ENCODE data around the gene A1BG. TPM values are rescaled to one million over a fixed set of nuclear protein-coding genes. Genes with fewer than 3 reads are reported as not detected.

Gene A1BG
- total RNA-seq, 2 donors from 2014 or later: 45.5 to 52.6 TPM

DNA sequence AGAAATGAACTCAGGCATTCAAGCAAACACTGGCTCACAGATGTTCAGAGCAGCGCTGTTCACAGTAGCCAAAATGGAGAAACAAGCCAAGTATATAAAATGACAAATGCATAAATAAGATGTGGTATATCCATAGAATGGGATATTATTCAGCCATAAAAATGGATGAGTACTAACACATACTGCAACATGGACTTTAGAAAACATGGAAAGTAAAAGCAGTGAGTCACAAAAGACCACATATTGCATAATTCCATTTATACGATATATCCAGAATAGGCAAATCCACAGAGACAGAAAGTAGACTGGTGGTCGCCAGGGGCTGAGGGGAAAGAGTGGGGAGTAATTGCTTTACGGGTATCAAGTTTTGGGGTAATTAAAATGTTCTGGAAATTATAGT is 20.9 kb upstream of the A1BG start:
- H3K4me3 ChIP-seq: no peak overlapping the region
- peaks cover 0 to under 1% of the 10 kb centered on the region in 2 donors for H3K4me1 ChIP-seq
- no peak overlapping the region for H3K27ac ChIP-seq
- TF ChIP-seq CTCF (IDR thresholded peaks at IDR 0.05): no peak
- H3K27me3 ChIP-seq: no peaks in the 10 kb centered on the region
- DNase-seq (ENCODE audit: low spot score): no peak
- no peaks in the 10 kb centered on the region for H3K9me3 ChIP-seq
- no peaks in the 10 kb centered on the region for H3K36me3 ChIP-seq

- DNase-seq (ENCODE audit: low spot score): no peak
- Histone ChIP-seq H3K4me3 (no peak overlapping the region), H3K9me3 (no peaks in the 10 kb centered on the region), H3K36me3 (no peaks in the 10 kb centered on the region), H3K27ac (no peak overlapping the region), H3K4me1 (no peaks in the 10 kb centered on the region), H3K27me3 (no peaks in the 10 kb centered on the region)
- TF ChIP-seq CTCF (IDR thresholded peaks at IDR 0.05): no peak
Observed at GRCh38 chr19:58372311-58373133, 19.2 kb upstream of the A1BG start.

DNA sequence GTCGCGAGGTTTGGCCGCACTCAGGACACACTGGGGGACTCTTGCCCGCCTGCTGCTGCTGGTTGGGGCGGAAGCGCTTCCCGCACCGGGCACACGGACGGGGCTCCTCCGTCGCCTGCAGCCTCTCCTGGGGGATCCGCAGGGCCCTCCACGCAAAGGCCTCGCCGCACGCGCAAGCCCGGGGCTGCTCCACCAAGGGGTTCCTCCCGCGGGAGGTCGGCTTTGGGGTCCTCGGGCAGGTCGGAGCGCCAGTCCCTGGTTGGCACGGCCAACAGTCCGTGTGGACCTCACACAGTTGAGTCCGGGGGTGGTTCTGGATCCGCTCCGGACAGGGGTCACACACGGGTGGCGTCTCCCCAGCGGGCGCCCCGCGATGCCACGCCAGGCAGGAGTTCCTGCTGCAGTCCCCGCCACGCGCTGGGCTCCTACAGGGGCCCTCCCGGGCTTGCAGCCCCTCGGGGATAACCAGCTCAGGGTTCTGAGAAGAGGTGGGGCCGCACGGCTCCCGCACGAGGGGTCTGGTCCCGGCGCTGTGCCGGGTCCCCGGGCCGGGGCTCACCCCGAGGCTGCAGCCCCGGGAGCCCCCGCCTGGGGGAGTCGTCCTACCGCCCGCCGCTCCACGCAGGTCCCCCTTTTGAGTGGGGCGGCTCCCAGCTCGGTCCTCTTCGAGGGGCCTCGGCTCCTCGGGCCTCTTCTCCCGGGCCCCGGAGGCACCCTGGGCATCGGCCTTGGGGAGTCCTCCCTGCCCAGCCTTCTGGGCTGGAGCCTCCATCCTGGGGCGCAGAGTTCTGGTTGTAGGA is 15.5 kb upstream of the A1BG start:
- Histone ChIP-seq H3K27ac (no peak overlapping the region), H3K36me3 (no peaks in the 10 kb centered on the region), H3K4me1 (no peaks in the 10 kb centered on the region), H3K27me3 (no peaks in the 10 kb centered on the region), H3K9me3 (no peaks in the 10 kb centered on the region), H3K4me3 (no peak overlapping the region)
- no peak for DNase-seq (ENCODE audit: low spot score)
- TF ChIP-seq CTCF (IDR thresholded peaks at IDR 0.05): no peak

DNA sequence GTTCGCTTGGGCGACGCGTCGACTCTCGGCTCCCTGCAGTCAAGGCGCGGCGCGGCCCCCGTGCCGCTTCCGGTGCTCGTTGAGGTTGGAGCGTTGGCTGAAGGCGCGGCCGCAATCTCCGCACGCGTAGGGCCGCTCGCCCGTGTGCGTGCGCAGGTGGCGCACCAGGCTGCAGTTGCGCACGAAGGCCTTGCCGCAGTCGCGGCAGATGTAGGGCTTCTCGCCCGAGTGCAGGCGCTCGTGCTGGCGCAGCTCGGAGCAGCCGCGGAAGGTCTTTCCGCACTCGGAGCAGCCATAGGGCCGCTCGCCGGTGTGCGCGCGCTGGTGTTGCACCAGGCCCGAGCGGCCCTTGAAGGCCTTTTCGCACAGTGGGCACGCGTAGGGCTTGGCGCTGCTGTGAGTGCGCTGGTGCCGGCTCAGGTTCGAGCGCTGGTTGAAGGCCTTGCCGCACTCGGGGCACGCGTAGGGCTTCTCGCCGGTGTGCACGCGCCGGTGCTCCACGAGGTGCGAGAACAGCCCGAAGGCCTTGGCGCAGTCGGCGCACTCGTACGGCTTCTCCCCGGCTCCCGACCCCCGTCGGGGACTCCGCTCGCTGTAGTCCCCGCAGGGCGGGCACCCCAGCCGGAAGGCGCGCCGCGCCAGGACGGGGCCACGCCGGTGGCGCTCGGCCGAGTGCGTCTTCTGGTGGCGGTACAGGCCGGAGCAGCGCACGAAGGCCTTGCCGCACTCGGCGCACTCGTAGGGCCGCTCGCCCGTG is 14.6 kb upstream of the A1BG start:
- DNase-seq (ENCODE audit: low spot score): no peak
- H3K4me3 ChIP-seq: no peak overlapping the region
- H3K27me3 ChIP-seq: no peaks in the 10 kb centered on the region
- no peak for TF ChIP-seq CTCF (IDR thresholded peaks at IDR 0.05)
- H3K9me3 ChIP-seq: no peaks in the 10 kb centered on the region
- no peaks in the 10 kb centered on the region for H3K36me3 ChIP-seq
- H3K4me1 ChIP-seq: no peaks in the 10 kb centered on the region
- no peak overlapping the region for H3K27ac ChIP-seq

DNA sequence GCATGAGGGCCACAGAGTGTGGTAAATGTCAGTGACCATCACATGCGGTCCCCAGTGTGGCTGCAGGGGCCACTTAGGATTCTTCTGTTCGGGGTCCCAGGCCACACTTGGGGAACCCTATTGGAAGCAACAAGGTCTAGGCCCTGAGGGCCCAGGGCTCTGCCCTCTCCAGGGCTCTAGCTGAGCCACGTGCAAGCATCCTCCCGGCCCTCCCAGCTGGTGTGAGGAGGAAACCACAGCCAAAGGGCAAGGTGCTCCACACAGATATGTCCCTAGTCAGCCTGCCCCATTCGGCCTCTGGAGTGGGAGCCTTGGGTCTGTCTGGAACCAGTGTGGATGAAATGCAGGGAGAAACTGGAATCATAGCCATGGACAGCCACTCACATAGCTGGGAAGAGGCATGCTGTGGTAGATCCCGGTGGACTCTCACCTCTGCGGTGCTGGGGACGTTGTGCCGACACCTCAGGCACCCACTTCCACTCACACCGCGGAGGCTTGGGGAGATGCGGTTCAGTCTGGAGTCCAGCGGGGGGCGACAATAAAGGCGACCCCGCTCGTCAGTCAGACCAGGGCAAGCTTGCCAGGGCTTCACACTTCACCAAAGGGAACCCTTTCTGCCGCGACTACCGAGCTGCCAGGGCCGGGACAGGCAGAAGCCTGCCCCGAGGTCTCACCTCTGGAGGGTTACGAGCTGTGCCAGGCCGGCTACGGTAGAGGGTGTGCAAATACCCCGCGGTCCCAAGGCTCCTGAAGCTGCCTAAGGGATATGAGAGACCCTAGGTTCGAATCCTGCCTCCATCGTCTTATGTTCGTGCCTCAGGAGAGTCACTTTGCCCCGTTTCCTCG is 13.5 kb upstream of the A1BG start:
- Histone ChIP-seq H3K4me3 (no peak overlapping the region), H3K4me1 (peaks cover 0 to 1% of the 10 kb centered on the region in 2 donors), H3K27ac (no peak overlapping the region), H3K27me3 (no peaks in the 10 kb centered on the region), H3K9me3 (no peaks in the 10 kb centered on the region), H3K36me3 (no peaks in the 10 kb centered on the region)
- no peak for TF ChIP-seq CTCF (IDR thresholded peaks at IDR 0.05)
- no peak for DNase-seq (ENCODE audit: low spot score)

Measured in right atrium auricular region (tissue), 2 donors.